LNCAP (cell line): ENCODE measurements around the gene NXT1.

ENCODE experiments used
- TF ChIP-seq, protein P1 (sequence below): fragments of 450-650 bp; IDR thresholded peaks from 2 replicates; pipeline ENCODE4 v1.5.1; 2017; ENCODE audit warnings: mild to moderate bottlenecking

The NXT1 gene

GRCh38 chr20:23317081-23317480 lies 33.5 kb upstream of the NXT1 start:
- TF ChIP-seq, protein P1, sequence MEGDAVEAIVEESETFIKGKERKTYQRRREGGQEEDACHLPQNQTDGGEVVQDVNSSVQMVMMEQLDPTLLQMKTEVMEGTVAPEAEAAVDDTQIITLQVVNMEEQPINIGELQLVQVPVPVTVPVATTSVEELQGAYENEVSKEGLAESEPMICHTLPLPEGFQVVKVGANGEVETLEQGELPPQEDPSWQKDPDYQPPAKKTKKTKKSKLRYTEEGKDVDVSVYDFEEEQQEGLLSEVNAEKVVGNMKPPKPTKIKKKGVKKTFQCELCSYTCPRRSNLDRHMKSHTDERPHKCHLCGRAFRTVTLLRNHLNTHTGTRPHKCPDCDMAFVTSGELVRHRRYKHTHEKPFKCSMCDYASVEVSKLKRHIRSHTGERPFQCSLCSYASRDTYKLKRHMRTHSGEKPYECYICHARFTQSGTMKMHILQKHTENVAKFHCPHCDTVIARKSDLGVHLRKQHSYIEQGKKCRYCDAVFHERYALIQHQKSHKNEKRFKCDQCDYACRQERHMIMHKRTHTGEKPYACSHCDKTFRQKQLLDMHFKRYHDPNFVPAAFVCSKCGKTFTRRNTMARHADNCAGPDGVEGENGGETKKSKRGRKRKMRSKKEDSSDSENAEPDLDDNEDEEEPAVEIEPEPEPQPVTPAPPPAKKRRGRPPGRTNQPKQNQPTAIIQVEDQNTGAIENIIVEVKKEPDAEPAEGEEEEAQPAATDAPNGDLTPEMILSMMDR: no peak

GRCh38 chr20:23318347-23318746 lies 32.2 kb upstream of the NXT1 start:
- TF ChIP-seq, protein P1: no peak

DNA sequence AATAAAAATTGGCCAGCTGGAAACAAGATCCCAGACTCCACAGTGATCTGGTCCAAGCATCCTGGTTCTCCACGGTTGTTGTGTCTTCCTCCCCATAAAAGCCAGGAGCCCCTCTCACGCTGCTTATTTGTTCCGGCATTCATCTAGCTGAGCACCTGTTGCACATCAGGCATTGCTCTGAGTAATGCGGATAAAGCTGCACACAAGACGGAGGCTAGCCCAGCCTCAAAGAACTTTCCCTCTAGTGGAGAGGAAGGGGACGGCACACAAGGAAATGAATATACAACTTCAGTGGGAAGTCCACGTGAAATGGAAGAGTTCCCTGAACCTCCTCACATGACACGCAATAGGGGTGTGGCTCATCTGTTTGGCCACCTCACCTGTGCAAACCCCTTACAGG lies 30.3 kb upstream of the NXT1 start:
- TF ChIP-seq, protein P1: peak; percentile 48; the same call in 1 of the 2 replicates

DNA sequence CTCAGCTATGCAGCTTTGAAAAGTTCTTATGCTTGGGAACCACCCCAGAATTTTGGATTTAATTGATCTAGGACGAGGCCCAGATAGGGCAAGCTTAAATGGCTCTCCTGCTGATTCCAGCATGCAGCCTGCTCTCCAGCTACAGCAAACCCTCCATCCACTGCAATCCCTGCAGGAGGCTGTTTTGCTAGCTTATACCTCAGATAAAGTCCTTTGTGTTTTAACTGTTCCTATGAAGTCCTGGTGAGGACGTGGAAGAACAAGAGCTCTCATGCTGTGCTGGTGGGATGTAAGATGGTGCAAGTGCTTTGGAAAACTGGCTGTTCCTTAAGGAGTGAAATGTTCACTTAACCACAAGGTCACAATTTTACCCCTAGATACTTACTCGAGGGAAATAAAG lies 25.5 kb upstream of the NXT1 start:
- TF ChIP-seq, protein P1: no peak

GRCh38 chr20:23326774-23327173 lies 23.8 kb upstream of the NXT1 start:
- TF ChIP-seq, protein P1: no peak

DNA sequence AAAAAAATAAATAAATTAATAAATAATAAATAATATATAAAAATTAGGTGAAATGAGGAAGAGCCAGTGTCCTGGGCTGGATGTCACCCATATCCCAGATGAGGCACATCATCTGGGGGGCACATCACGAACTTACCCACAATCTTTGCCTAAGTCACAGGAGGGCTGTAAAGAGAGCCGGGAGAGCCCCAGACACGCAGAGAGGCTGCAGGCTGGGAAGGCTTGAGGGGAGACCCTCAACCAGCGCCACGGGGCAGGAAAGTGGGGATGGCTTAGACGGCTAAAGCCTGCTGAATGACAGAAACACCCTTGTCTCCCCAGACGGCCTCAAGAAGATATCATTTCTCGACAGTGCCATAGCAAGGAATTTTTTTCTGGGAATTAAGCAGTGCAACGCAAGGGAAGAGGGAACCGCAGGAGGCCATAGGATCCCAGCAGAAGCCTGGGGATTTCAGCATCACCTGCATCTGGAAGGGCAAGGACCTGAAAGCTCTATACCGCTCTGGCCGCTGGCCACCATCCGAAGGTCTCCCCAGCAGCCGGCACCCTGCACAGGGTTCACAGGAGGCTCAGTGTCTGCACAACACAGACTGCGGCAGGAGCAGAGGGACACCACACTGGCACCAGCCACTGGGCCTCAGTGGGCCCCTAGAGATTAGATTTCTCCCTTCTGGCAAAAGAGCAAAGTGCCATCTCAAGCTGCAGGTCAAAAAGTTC lies 22.8 kb upstream of the NXT1 start:
- TF ChIP-seq, protein P1: no peak

GRCh38 chr20:23331450-23332350 lies 18.9 kb upstream of the NXT1 start:
- TF ChIP-seq, protein P1: no peak
